Fibroblast of peridontal ligament (primary cell): ENCODE measurements around the gene PPP3CB.

ENCODE experiments used
- DNase-seq: peaks from one replicate; pipeline ENCODE4 v3.0.0-alpha.2; 2010; ENCODE audit errors: extremely low read depth

Gene PPP3CB

GRCh38 chr10:73480158-73480557 lies 15.7 kb downstream of the PPP3CB start:
- peak; percentile 36 for DNase-seq

- DNase-seq = no peak
Observed at GRCh38 chr10:73478636-73479035, 17.2 kb downstream of the PPP3CB start.

DNA sequence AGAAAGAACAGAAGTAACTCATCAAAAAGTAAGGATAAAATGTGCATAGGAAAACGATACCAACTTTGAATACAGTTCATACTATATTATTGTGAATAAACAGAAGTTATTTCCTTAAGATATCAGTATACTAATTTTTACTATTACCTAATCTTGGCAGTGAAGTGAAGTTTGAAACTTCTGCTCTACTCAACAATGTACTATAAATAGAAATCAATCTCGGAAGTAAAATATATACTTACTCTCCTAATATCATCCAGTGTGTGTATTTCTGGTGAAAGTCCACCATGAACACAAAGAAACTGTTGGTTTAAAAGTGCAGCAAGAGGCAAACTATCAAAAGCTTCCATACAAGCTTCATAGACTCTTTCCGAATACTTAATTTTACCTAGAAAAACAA lies 24.6 kb downstream of the PPP3CB start:
- no peak for DNase-seq

- DNase-seq = no peak
Observed at GRCh38 chr10:73469579-73469978, 26.2 kb downstream of the PPP3CB start.

DNA sequence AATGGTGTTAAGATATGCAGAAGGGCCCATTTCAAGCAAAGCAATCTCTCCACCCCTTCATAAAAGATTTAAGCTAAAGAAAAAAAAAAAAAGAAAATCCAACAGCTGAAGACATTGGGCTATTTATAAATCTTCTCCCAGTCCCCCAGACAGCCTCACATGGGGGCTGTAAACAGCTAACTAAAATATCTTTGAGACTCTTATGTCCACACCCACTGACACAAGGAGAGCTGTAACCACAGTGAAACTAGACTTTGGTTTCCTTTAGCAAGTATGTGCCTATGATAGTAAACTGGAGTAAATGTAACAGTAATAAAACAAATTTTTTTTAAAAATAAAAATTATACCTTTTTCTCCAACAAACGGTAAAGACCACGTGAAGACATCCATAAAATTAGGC lies 28.6 kb downstream of the PPP3CB start:
- no peak for DNase-seq

DNA sequence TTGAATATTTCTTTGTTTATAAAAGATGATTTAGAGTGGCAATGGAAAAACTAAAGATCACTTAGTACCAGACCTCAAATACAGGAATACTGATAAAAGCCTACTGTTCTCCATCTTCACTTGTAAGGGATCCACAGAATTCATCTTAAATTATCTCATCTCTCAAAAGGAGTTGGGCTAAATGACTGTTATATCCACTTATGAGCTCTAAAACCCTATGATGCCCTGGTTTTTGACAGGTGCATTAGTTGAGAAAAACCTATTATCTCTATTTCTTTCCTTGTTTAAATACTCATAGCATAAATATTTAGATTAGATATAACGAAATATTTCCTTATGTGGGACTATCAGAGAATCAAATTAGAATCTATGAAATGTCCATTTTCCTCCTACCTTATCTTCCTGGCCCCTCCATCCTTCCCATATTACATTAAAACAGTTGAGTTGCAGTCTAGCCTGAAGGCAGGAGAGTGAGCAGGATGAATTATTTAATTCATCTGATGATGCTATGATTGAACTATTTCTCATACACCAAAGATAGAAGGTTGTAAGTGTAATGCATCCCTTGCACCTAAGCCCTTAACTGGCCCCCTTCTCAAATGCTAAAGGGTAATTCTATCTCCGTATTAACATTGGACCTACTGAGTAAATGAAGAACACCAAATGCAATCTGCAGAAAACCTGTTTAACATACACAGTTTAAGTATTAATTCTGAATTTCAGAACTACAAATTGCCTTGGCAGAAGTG lies 29.7 kb downstream of the PPP3CB start:
- DNase-seq = no peak

DNA sequence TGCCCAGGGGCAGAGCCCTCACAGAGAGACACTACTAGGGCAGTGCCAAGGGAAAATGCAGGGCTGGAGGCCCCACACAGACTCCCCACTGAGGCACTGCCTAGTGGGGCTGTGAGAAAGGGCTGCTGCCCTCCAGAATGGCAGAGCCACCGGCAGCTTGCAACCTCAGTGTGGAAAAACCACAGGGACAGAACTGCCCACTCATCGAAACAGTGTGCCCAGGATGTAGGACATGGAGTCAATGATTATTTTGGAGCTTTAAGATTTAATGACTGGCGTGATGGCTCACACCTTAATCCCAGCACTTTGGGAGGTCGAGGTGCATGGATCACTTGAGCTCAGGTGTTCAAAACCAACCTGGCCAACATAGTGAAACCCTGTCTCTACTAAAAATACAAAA lies 34.9 kb downstream of the PPP3CB start:
- DNase-seq = no peak

- peak; percentile 7 for DNase-seq
Observed at GRCh38 chr10:73459683-73460314, 36.0 kb downstream of the PPP3CB start.

DNA sequence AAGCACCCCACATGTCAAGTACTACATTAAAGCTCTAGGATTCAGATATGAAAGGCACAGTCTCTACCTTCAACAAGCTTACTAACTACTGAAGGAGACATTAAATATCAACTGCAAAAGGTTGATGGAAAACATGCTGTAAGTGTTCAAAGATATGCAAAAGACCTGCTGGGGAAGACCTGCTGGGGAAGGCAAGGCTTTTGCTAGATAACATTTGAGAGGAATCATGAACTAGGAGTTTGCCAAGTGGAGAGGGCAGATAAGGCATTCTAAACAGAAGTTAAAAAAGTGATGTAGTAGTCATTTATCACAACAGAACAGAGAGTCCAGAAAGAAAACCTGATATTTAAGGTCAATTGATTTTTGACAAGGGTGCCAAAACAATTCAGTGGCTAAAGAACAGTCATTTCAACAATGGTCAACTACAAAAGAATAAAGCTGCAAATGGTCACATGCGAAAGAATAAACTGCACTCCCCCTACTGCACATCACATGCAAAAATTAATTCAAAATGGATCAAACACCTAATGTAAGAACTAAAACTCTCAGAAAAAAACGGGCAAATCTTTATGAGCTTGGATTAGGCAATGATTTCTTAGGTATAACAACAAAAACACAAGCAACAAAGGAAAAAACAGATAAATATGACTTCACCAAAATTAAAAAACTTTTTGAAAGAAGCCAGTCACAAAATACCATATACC lies 39.5 kb downstream of the PPP3CB start:
- DNase-seq = no peak

GRCh38 chr10:73449113-73449512 lies 46.7 kb downstream of the PPP3CB start:
- no peak for DNase-seq

DNA sequence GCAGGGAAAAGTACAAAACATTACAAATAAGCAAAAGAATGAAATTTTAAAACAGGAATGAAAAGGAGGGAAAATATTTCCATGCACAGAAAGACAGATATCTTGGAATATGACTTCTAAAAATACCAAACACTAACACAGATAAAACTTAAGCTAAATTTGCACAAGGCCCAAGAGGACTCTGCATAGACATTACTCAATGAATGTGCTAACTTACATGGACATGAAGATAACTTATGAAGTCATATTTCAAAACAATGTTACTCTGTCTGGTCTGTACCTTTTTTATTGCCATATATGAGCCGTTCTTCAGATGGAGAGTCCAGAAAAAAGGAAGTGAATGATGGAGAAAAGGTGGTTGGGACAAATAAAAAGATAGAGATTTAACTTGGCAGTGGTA lies 47.4 kb downstream of the PPP3CB start:
- no peak for DNase-seq

DNA sequence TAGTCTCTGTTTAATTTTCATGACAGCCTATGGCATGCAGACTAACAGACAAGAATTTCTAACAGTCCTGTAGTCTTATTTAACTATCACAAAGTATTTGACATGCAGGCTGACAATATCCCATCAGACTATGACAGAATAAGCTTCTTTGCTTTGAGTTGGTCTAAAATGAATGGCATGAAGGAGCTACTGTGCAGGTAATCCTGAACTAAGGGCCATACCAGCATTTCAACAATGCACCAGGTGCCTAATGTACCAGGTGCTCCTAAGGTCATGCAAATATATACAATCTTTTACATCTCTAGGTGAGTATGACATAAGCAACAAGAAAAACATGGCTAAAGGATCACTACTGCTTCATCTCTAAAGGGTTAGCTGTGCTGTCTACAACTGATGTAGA lies 48.9 kb downstream of the PPP3CB start:
- DNase-seq = no peak

DNA sequence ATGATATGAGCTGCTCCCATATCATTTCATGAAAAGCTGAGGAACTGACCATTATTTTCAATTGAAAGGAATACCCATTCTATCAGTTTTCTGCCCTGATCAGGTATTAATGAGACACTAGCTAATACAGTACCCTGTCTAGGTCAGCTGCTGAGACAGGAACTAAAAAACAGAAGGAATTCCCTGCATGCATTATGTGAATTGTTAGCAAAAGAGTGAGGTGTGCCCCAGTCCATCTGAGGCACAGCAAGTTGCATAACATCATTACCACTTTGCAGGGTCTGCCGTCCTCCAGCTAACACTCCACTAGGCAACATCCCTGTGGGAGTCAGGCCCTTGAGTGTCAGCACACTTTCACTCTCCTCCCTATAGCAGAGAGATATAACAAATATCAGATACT lies 51.4 kb downstream of the PPP3CB start:
- no peak for DNase-seq

DNA sequence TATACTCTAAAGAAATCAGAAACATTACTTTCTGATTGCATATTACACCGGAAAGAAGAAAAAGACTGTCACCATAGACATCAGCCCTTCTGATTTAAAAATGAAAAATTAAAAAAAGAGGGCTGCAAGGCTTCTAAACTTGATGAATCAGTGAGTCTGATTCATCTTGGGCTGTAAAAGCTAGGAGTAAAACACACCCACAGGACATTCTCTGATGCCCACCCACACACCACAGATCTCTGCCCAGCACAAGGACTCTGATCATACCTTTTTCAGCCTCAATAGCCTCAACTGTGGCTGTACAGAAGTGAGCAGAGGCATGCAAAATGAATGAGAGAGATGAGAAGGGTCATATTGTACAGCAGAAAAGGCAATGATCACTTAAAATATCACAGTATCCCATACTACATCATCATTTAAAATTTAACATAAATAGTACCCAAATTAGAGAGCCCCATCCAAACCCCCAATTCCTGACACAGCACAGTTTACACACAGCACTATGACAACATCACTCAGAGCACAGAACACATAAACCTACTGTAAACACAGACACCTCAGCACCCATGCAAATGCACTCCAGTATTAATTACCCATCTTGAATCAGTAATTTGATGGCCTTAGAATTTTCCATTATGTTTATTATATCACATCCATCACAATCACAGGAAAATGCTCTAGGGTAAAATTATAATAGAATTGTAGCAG lies 56.1 kb downstream of the PPP3CB start:
- peak; percentile 47 for DNase-seq

GRCh38 chr10:73439055-73439454 lies 56.8 kb downstream of the PPP3CB start:
- DNase-seq = peak; percentile 55

DNA sequence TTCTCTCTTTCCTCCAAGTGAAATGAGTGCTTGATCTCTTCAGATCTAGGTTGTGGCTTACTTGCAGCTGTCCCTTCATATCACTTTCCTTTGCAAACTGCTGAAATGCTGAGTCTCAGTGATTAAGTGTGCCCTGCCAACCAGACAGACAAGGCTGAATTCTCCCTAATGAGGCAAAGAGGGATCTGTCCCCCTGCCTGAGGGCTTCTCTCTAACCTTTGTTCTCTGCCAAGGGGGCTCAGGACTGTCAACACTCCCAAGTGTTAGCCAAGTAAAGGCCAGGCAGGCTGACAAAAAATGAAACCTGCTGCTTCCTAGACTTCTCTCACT lies 62.3 kb downstream of the PPP3CB start, which contains the start of gene MSS51:
MSS51 (minus strand) TSS at position 24 of the 330 bp plus-strand sequence. CDS start 5,277 bp downstream, outside the sequence.
- no peak for DNase-seq

DNA sequence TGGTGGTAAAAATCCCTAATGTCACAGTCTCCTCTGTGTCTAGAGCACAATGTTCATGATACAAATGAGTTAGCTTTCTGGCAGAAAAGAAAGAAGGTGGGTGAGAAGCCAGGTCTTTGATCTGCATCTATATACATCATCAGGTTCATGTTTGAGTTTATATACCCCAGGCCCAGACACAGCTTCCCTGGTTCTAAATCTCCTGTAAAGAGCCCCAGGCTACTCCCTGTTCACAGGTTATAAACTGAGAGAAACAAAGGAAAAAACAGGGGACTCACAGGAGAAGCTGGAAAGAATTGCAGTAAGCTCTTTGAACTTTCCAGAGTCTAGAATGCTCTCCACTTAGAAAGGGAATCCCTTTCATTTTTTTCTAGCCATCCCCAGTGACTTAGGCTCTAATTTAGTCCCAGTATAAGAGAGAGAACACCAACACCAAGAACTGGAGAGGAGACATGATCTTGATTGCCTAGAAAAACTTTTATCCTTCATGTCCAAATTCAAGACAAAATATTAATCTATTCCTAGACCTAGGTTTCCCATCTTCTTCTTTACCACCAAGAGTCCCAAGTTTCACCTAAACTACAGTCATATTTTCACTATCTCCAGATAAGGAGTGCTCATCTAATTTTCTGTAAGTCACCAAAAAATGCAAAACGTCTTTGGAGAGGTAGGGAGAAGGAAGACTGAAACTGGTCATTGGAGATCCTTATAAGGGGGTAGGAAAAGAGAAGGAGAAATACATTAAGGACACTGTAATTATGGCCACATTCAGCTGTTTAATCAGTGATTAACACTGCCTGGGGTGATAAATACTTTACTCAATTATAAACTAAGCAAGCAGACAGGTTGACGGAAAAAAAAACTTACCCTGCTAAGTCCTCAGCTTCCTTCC lies 62.9 kb downstream of the PPP3CB start:
- no peak for DNase-seq

- no peak for DNase-seq
Observed at GRCh38 chr10:73426318-73426717, 69.5 kb downstream of the PPP3CB start.

GRCh38 chr10:73424478-73424877 lies 71.3 kb downstream of the PPP3CB start:
- no peak for DNase-seq

GRCh38 chr10:73423309-73423708 lies 72.5 kb downstream of the PPP3CB start:
- no peak for DNase-seq

GRCh38 chr10:73416571-73416970 lies 79.3 kb downstream of the PPP3CB start:
- no peak for DNase-seq
